GM08714 (cell line): ENCODE results near the gene RPL13A.

Experiments used
- H3K4me3 ChIP-seq: fragments of 200-500 bp; sonication (Bioruptor generic); 2 replicates; pipeline ENCODE4 v1.5.1; 2014; ENCODE audit warnings: mild to moderate bottlenecking, low read length, inconsistent platforms
- ZNF274 ChIP-seq: IDR thresholded peaks from 2 replicates; pipeline ENCODE4 v1.6.1; 2012; ENCODE audit warnings: mild to moderate bottlenecking, low read depth, low read length

RPL13A gene

GRCh38 chr19:49468746-49469447, 18.5 kb upstream of the RPL13A start:
- no peak overlapping the region for H3K4me3 ChIP-seq
- TF ChIP-seq ZNF274: no peak

GRCh38 chr19:49469828-49470614, 17.4 kb upstream of the RPL13A start:
- no peak overlapping the region for H3K4me3 ChIP-seq
- TF ChIP-seq ZNF274: no peak

- no peak for TF ChIP-seq ZNF274
- no peak overlapping the region for H3K4me3 ChIP-seq
Measured at GRCh38 chr19:49470615-49470978, 16.8 kb upstream of the RPL13A start.

GRCh38 chr19:49472936-49473335, 14.5 kb upstream of the RPL13A start:
- H3K4me3 ChIP-seq: no peak overlapping the region
- TF ChIP-seq ZNF274: no peak

GRCh38 chr19:49473501-49473867, 13.9 kb upstream of the RPL13A start:
- peak overlapping the region; percentile 51; the same call in 1 of the 2 replicates for H3K4me3 ChIP-seq

- TF ChIP-seq ZNF274: no peak
- H3K4me3 ChIP-seq: peak within 1 kb of the TSS; percentile 51; the same call in 1 of the 2 replicates
Measured at GRCh38 chr19:49473868-49474541, 13.4 kb upstream of the RPL13A start, which contains the start of gene FLT3LG. TSS of gene FLT3LG (plus strand) at chr19:49474215. CDS start at chr19:49474640, 425 bp downstream.

GRCh38 chr19:49474542-49474924, 12.9 kb upstream of the RPL13A start:
- TF ChIP-seq ZNF274: no peak
- H3K4me3 ChIP-seq: peak overlapping the region; percentile 51; the same call in 1 of the 2 replicates

GRCh38 chr19:49475191-49475917, 12.1 kb upstream of the RPL13A start:
- H3K4me3 ChIP-seq: no peak overlapping the region; the same call in 1 of the 2 replicates
- TF ChIP-seq ZNF274: no peak

GRCh38 chr19:49475995-49476880, 11.2 kb upstream of the RPL13A start:
- no peak overlapping the region for H3K4me3 ChIP-seq
- no peak for TF ChIP-seq ZNF274

- no peak for TF ChIP-seq ZNF274
- H3K4me3 ChIP-seq: no peak overlapping the region
Measured at GRCh38 chr19:49479975-49480628, 7.3 kb upstream of the RPL13A start.

- TF ChIP-seq ZNF274: no peak
- H3K4me3 ChIP-seq: no peak overlapping the region
Measured at GRCh38 chr19:49481020-49481683, 6.3 kb upstream of the RPL13A start.

GRCh38 chr19:49486232-49486631, 1.2 kb upstream of the RPL13A start:
- H3K4me3 ChIP-seq: no peak overlapping the region

More at GRCh38 chr19:49486232-49486631, 1.2 kb upstream of the RPL13A start:
- no peak for TF ChIP-seq ZNF274
